Neural crest cell (in vitro differentiated cells): ENCODE results near the gene ZNF724. TPM values are rescaled to one million over a fixed set of nuclear protein-coding genes. Genes with fewer than 3 reads are reported as not detected.
"Not testable (repeated sequence)": the region's sequence is repeated elsewhere in the genome, so short reads cannot be mapped to it uniquely, and the experiment has no call there.

ENCODE experiments used
- DNase-seq: peaks from one replicate; pipeline ENCODE4 v3.0.0; 2021; ENCODE audit warnings: low read depth, mixed read lengths, low spot score
- H3K27ac Mint-ChIP-seq: one replicate; pipeline ENCODE4 v1.8.0; 2021; ENCODE audit warnings: mild to moderate bottlenecking, mixed read lengths; ENCODE audit not compliant: unreplicated experiment
- H3K27me3 Mint-ChIP-seq: 2 replicates; pipeline ENCODE4 v1.8.0; 2021; ENCODE audit warnings: low read depth, mild to moderate bottlenecking, mixed read lengths
- H3K36me3 Mint-ChIP-seq: 2 replicates; pipeline ENCODE4 v1.8.0; 2021; ENCODE audit warnings: low read depth, mild to moderate bottlenecking, mixed read lengths
- H3K4me1 Mint-ChIP-seq: 2 replicates; pipeline ENCODE4 v1.8.0; 2021; ENCODE audit warnings: mixed read lengths
- H3K4me3 Mint-ChIP-seq: one replicate; pipeline ENCODE4 v1.8.0; 2021; ENCODE audit warnings: mild to moderate bottlenecking, mixed read lengths
- H3K9me3 Mint-ChIP-seq: 2 replicates; pipeline ENCODE4 v1.8.0; 2021; ENCODE audit warnings: mixed read lengths
- CTCF ChIP-seq: fragments of 200-600 bp; sonication (generic); conservative IDR thresholded peaks from 2 replicates; pipeline ENCODE4 v1.5.0; 2021; ENCODE audit warnings: antibody characterized with exemption, mild to moderate bottlenecking
- total RNA-seq: library from RNA; stranded (reverse); gene quantifications from 2 replicates; pipeline ENCODE4 v1.2.1, GENCODE V29; 2021

The ZNF724 gene
- total RNA-seq, 1 donor from 2014 or later: 36.7 TPM

GRCh38 chr19:23259961-23260360, 9.8 kb upstream of the ZNF724 start:
- Mint-ChIP-seq H3K4me1 (peaks cover 3% of the 10 kb centered on the region), H3K4me3 (no peak overlapping the region), H3K36me3 (peaks cover 34% of the 10 kb centered on the region), H3K27ac (no peak overlapping the region), H3K9me3 (no peaks in the 10 kb centered on the region), H3K27me3 (no peaks in the 10 kb centered on the region)
- no peak for DNase-seq
- TF ChIP-seq CTCF: no peak

- Mint-ChIP-seq H3K27ac (no peak overlapping the region), H3K4me1 (peaks cover 11% of the 10 kb centered on the region)
- DNase-seq: no peak
Observed at GRCh38 chr19:23255700-23256099, 5.5 kb upstream of the ZNF724 start.

GRCh38 chr19:23254141-23254910, 4.1 kb upstream of the ZNF724 start:
- Mint-ChIP-seq H3K9me3 (peaks cover 5% of the 10 kb centered on the region), H3K36me3 (peaks cover 12% of the 10 kb centered on the region), H3K4me3 (peak overlapping the region; percentile 26), H3K4me1 (peaks cover 21% of the 10 kb centered on the region), H3K27ac (peak overlapping the region; percentile 22), H3K27me3 (peaks cover 13% of the 10 kb centered on the region)
- no peak for DNase-seq
- no peak for TF ChIP-seq CTCF

More at GRCh38 chr19:23255700-23256099, 5.5 kb upstream of the ZNF724 start:
- Mint-ChIP-seq H3K9me3 (no peaks in the 10 kb centered on the region), H3K36me3 (peaks cover 18% of the 10 kb centered on the region), H3K4me3 (no peak overlapping the region), H3K27me3 (peaks cover 5% of the 10 kb centered on the region)
- no peak for TF ChIP-seq CTCF

GRCh38 chr19:23253256-23253655, 3.1 kb upstream of the ZNF724 start:
- H3K27ac Mint-ChIP-seq, DNase-seq, H3K9me3 Mint-ChIP-seq, H3K4me3 Mint-ChIP-seq: not testable (repeated sequence)
- Mint-ChIP-seq H3K36me3 (peaks cover 15% of the 10 kb centered on the region), H3K27me3 (peaks cover 13% of the 10 kb centered on the region), H3K4me1 (peaks cover 21% of the 10 kb centered on the region)

- H3K4me1 Mint-ChIP-seq: no peaks in the 10 kb centered on the region
- peaks cover 82% of the 10 kb centered on the region for H3K36me3 Mint-ChIP-seq
- H3K9me3 Mint-ChIP-seq: peaks cover 24% of the 10 kb centered on the region
- H3K27me3 Mint-ChIP-seq: peaks cover 5% of the 10 kb centered on the region
- no peak overlapping the region for H3K27ac Mint-ChIP-seq
- H3K4me3 Mint-ChIP-seq: no peak overlapping the region
- TF ChIP-seq CTCF: no peak
- DNase-seq: no peak
Observed at GRCh38 chr19:23241419-23241818, 8.8 kb downstream of the ZNF724 start.

- Mint-ChIP-seq H3K27me3 (peaks cover 8% of the 10 kb centered on the region), H3K4me3 (peak overlapping the region; percentile 5), H3K9me3 (peaks cover 22% of the 10 kb centered on the region), H3K4me1 (no peaks in the 10 kb centered on the region), H3K27ac (no peak overlapping the region), H3K36me3 (peaks cover 75% of the 10 kb centered on the region)
- no peak for TF ChIP-seq CTCF
- DNase-seq: no peak
Observed at GRCh38 chr19:23222998-23223652, 27.1 kb downstream of the ZNF724 start.
